OCI-LY1 (cell line): ENCODE data around the gene SRP14.

Experiments used
- H2AFZ ChIP-seq: fragments of 200-600 bp; sonication (generic), shearing (Covaris generic); 2 replicates; pipeline ENCODE4 v1.6.0; 2014; ENCODE audit warnings: antibody characterized with exemption, mild to moderate bottlenecking, low read length
- H3F3A ChIP-seq: fragments of 200-600 bp; sonication (generic), shearing (Covaris generic); 2 replicates; pipeline ENCODE4 v1.6.0; 2014; ENCODE audit warnings: mild to moderate bottlenecking, antibody characterized with exemption, low read length, moderate library complexity; ENCODE audit not compliant: insufficient read depth
- H3K27ac ChIP-seq: fragments of 200-600 bp; sonication (generic); 2 replicates; pipeline ENCODE4 v1.5.1; 2014; ENCODE audit warnings: low read length, mixed run types, mild to moderate bottlenecking, low read depth; ENCODE audit not compliant: poor library complexity, severe bottlenecking
- H3K27me3 ChIP-seq: fragments of 200-600 bp; sonication (generic); 2 replicates; pipeline ENCODE4 v1.6.0; 2014; ENCODE audit warnings: antibody characterized with exemption, mild to moderate bottlenecking, low read length, moderate library complexity; ENCODE audit not compliant: insufficient read depth
- H3K36me3 ChIP-seq: fragments of 200-600 bp; sonication (generic); 2 replicates; pipeline ENCODE4 v1.6.1; 2014; ENCODE audit warnings: mild to moderate bottlenecking, antibody characterized with exemption, low read length, moderate library complexity, mixed read lengths; ENCODE audit not compliant: insufficient read depth
- H3K4me1 ChIP-seq: fragments of 200-600 bp; sonication (generic); 2 replicates; pipeline ENCODE4 v1.5.1; 2014; ENCODE audit warnings: mild to moderate bottlenecking, low read length, moderate library complexity; ENCODE audit not compliant: insufficient read depth, severe bottlenecking
- H3K4me2 ChIP-seq: fragments of 200-600 bp; sonication (generic), shearing (Covaris generic); 2 replicates; pipeline ENCODE4 v1.6.1; 2014; ENCODE audit warnings: low read length
- H3K4me3 ChIP-seq: fragments of 200-600 bp; sonication (generic); 2 replicates; pipeline ENCODE4 v1.5.1; 2014; ENCODE audit warnings: low read length, low read depth, mild to moderate bottlenecking, mixed read lengths; ENCODE audit not compliant: poor library complexity, severe bottlenecking
- H3K79me2 ChIP-seq: fragments of 200-600 bp; shearing (Covaris generic); 2 replicates; pipeline ENCODE4 v1.6.1; 2016; ENCODE audit warnings: mixed run types, low read length, mixed read lengths; ENCODE audit not compliant: insufficient read depth
- H3K9ac ChIP-seq: fragments of 200-600 bp; sonication (generic), shearing (Covaris generic); 2 replicates; pipeline ENCODE4 v1.6.1; 2014; ENCODE audit warnings: mild to moderate bottlenecking, low read length, mixed read lengths
- H3K9me2 ChIP-seq: fragments of 200-600 bp; sonication (generic), shearing (Covaris generic); 2 replicates; pipeline ENCODE4 v1.6.1; 2014; ENCODE audit warnings: low read depth, mild to moderate bottlenecking, low read length, mixed read lengths
- H3K9me3 ChIP-seq: fragments of 200-600 bp; shearing (Covaris generic); 2 replicates; pipeline ENCODE4 v1.6.1; 2014; ENCODE audit warnings: low read length, mixed read lengths
- H4K20me1 ChIP-seq: fragments of 200-600 bp; sonication (generic), shearing (Covaris generic); 2 replicates; pipeline ENCODE4 v1.6.0; 2016; ENCODE audit warnings: mild to moderate bottlenecking, low read length; ENCODE audit not compliant: insufficient read depth
- EZH2 ChIP-seq: fragments of 200-600 bp; sonication (generic), shearing (Covaris generic); IDR thresholded peaks from 2 replicates; pipeline ENCODE4 v1.8.0; 2017; ENCODE audit warnings: borderline replicate concordance, mixed run types, mild to moderate bottlenecking, antibody characterized with exemption, low read length, moderate library complexity, mixed read lengths
- TF ChIP-seq, protein P1 (sequence below): fragments of 200-600 bp; sonication (generic), shearing (Covaris generic); IDR thresholded peaks from 2 replicates; pipeline ENCODE4 v1.5.1; 2017; ENCODE audit warnings: mild to moderate bottlenecking, antibody characterized with exemption, low read length, moderate library complexity, mixed read lengths

The SRP14 gene

DNA sequence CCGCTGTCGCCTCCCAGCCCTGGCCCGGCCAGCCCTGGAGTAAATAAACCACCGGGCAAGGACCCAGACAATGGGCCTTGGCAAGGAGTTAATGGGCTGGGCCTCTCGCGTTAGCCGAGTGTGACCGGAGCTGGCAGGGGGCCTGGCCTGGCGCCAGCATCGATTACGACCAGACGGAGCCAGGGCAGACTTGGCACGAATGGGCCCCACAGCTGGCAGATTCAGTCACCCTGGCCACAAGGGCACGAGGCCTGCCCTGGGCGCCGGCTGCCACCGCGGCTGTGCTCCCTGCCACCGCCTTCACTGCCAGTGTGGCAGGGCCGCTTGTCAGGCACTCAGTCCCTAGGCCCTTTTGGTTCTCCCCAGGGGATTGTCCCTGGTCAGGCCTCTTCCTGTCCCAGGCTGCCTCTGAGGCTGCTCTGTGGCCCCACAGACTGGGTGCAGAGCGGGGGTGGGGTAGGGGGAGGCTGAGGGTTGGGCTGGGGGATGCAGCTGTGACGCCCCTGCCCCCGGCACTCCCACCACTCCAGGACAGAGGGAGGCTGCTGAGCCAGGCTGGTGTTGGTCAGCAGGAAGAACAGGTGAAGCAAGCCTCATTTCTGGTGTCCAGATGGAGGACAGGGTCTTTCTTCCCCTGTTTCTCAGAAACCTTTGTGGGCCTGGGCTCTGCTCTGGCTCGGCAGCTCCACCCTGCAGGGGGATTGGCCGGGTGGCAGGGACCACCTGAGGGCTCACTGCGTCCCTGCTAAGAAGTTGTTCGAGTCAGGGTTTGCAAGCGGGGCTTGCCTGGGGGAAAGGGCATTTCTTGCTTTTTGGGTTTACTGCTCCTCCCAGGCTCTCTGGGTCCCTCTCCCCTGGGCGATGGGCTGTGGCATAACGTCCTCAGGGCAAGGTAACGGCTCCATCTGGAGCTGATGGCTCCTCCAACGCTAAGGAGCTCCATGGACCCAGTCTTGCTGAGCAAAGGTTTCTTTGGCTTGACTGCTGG is 30.5 kb upstream of the SRP14 start:
- TF ChIP-seq, protein P1, sequence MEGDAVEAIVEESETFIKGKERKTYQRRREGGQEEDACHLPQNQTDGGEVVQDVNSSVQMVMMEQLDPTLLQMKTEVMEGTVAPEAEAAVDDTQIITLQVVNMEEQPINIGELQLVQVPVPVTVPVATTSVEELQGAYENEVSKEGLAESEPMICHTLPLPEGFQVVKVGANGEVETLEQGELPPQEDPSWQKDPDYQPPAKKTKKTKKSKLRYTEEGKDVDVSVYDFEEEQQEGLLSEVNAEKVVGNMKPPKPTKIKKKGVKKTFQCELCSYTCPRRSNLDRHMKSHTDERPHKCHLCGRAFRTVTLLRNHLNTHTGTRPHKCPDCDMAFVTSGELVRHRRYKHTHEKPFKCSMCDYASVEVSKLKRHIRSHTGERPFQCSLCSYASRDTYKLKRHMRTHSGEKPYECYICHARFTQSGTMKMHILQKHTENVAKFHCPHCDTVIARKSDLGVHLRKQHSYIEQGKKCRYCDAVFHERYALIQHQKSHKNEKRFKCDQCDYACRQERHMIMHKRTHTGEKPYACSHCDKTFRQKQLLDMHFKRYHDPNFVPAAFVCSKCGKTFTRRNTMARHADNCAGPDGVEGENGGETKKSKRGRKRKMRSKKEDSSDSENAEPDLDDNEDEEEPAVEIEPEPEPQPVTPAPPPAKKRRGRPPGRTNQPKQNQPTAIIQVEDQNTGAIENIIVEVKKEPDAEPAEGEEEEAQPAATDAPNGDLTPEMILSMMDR = no peak
- TF ChIP-seq EZH2 = no peak
- H3K27ac ChIP-seq = peak overlapping the region; percentile 98
- H3K9ac ChIP-seq = peak overlapping the region; percentile 68
- no peaks in the 10 kb centered on the region for H3K9me2 ChIP-seq
- peaks cover 42% of the 10 kb centered on the region for H3K4me1 ChIP-seq
- H3F3A ChIP-seq = 0 out of 2 replicates have a peak, but pooled peaks cover 5% of the 10 kb centered on the region
- no peaks in the 10 kb centered on the region for H3K9me3 ChIP-seq
- H3K36me3 ChIP-seq = no peaks in the 10 kb centered on the region
- H3K27me3 ChIP-seq = no peaks in the 10 kb centered on the region
- peak overlapping the region; percentile 21 for H3K4me3 ChIP-seq
- H3K79me2 ChIP-seq = no peaks in the 10 kb centered on the region
- no peaks in the 10 kb centered on the region for H4K20me1 ChIP-seq
- H3K4me2 ChIP-seq = peak overlapping the region; percentile 49
- no peak overlapping the region for H2AFZ ChIP-seq

DNA sequence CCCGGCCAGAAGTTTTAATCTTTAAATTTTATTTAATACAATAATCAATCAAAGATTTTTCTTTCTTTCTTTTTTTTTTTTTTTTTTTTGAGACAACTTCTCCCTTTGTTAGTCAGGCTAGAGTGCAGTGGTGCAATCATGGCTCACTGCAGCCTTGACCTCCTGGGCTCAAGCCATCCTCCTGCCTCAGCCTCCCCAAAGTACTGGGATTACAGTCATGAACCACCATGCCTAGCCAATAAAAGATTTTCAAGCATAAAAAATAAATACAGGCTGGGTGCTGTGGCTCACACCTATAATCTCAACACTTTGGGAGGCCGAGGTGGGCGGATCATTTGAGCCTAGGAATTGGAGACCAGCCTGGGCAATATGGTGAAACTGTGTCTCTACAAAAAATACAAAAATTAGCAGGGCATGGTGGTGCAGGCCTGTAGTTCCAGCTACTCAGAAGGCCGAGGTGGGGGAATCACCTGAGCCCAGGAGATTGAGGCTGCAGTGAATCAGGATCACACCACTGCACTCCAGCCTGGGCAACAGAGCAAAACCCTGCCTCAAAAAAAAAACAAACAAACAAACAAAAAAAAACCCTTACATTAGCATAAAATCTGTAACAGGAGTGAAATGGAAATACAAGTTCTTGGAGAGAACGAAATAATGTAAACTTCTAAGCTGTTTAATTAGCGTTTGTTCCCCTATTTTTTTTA is 29.1 kb upstream of the SRP14 start:
- peaks cover 55% of the 10 kb centered on the region for H3K4me1 ChIP-seq

DNA sequence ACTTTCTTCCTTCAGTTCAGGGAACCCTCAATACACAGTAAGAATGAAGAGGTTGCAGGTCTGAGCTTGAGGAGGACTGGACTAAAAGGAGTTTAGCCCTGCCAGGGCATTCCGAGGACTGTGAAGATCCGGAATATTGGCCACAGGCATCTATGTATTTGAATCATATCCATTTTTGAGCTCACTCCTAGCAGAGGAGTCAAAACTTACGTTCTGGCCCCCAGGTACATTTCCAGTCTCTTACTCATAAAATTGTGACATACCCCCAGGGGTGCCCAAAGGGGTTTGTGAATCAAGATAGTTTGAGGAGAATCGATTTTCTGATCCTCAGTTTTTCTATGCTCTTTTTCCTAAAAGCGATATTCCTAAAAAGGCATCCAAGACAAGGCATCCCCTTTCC is 27.6 kb upstream of the SRP14 start:
- H3K27me3 ChIP-seq = no peaks in the 10 kb centered on the region
- H3K27ac ChIP-seq = peak overlapping the region; percentile 98
- no peak overlapping the region for H2AFZ ChIP-seq
- H3K4me1 ChIP-seq = peaks cover 55% of the 10 kb centered on the region
- no peak overlapping the region for H3K4me3 ChIP-seq
- H4K20me1 ChIP-seq = no peaks in the 10 kb centered on the region
- H3K79me2 ChIP-seq = no peaks in the 10 kb centered on the region
- no peak overlapping the region for H3K4me2 ChIP-seq
- 0 out of 2 replicates have a peak, but pooled peaks cover 5% of the 10 kb centered on the region for H3F3A ChIP-seq
- H3K9me2 ChIP-seq = no peaks in the 10 kb centered on the region
- H3K36me3 ChIP-seq = no peaks in the 10 kb centered on the region
- no peaks in the 10 kb centered on the region for H3K9me3 ChIP-seq
- no peak for TF ChIP-seq EZH2
- TF ChIP-seq, protein P1 = no peak
- no peak overlapping the region for H3K9ac ChIP-seq

More for the DNA sequence above, 29.1 kb upstream of the SRP14 start:
- H3K4me3 ChIP-seq = no peak overlapping the region
- 0 out of 2 replicates have a peak, but pooled peaks cover 5% of the 10 kb centered on the region for H3F3A ChIP-seq
- no peak for TF ChIP-seq EZH2
- TF ChIP-seq, protein P1 = no peak
- H3K27me3 ChIP-seq = no peaks in the 10 kb centered on the region
- H3K9me3 ChIP-seq = no peaks in the 10 kb centered on the region
- no peak overlapping the region; the same call in 1 of the 2 replicates for H3K4me2 ChIP-seq
- H3K9ac ChIP-seq = peak overlapping the region; percentile 14; the same call in 1 of the 2 replicates
- peak overlapping the region; percentile 98 for H3K27ac ChIP-seq
- no peaks in the 10 kb centered on the region for H3K9me2 ChIP-seq
- H4K20me1 ChIP-seq = no peaks in the 10 kb centered on the region
- no peak overlapping the region for H2AFZ ChIP-seq
- H3K36me3 ChIP-seq = no peaks in the 10 kb centered on the region
- no peaks in the 10 kb centered on the region for H3K79me2 ChIP-seq
